Measurements from ENCODE around the gene TMEM132A. TPM values are rescaled to one million over a fixed set of nuclear protein-coding genes. Genes with fewer than 3 reads are reported as not detected.

The TMEM132A gene, protein sequence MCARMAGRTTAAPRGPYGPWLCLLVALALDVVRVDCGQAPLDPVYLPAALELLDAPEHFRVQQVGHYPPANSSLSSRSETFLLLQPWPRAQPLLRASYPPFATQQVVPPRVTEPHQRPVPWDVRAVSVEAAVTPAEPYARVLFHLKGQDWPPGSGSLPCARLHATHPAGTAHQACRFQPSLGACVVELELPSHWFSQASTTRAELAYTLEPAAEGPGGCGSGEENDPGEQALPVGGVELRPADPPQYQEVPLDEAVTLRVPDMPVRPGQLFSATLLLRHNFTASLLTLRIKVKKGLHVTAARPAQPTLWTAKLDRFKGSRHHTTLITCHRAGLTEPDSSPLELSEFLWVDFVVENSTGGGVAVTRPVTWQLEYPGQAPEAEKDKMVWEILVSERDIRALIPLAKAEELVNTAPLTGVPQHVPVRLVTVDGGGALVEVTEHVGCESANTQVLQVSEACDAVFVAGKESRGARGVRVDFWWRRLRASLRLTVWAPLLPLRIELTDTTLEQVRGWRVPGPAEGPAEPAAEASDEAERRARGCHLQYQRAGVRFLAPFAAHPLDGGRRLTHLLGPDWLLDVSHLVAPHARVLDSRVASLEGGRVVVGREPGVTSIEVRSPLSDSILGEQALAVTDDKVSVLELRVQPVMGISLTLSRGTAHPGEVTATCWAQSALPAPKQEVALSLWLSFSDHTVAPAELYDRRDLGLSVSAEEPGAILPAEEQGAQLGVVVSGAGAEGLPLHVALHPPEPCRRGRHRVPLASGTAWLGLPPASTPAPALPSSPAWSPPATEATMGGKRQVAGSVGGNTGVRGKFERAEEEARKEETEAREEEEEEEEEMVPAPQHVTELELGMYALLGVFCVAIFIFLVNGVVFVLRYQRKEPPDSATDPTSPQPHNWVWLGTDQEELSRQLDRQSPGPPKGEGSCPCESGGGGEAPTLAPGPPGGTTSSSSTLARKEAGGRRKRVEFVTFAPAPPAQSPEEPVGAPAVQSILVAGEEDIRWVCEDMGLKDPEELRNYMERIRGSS
- total RNA-seq = 19.8 and 22.2 TPM in 2 replicates

DNA sequence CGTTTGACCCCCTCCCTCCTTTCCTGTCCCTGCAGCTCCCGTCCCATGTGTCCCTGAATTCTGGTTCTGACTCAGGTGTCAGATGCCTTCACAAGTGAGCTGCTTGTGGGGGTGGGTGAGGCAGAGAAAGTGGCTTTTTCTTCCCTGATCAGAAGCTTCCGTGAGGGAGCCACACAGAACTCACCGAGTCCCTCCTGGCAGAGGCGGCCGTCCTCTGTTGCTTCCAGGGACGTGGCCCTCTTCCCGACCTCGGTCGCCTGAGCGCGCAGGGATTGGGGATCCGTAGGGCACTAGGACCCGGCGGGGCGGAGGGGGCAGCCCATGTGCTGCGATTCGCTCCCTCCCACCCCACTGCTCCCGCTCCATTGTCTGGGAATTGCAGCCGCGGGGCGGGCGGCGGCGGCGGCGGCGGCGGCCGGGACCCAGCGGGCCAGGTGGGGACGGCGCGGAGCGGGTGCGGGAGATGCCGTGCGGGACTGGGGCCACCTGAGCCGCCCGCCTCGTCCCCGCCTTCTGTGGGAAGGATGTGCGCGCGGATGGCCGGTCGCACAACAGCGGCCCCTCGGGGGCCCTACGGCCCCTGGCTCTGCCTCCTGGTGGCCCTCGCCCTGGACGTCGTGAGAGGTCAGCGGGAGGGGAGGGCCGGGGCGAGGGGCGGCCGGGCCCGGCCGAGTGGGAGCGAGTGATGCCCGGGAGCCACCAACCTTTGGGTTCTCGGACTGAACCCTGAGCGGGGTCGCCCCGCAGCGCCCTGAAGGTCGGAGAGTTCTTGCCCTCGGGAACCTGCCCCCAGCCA is at the start of gene TMEM132A:
Gene TMEM132A, plus strand, starts transcription at position 351 of the 796 bp plus-strand sequence. Its CDS starts 174 bp downstream, at position 525.

DNA sequence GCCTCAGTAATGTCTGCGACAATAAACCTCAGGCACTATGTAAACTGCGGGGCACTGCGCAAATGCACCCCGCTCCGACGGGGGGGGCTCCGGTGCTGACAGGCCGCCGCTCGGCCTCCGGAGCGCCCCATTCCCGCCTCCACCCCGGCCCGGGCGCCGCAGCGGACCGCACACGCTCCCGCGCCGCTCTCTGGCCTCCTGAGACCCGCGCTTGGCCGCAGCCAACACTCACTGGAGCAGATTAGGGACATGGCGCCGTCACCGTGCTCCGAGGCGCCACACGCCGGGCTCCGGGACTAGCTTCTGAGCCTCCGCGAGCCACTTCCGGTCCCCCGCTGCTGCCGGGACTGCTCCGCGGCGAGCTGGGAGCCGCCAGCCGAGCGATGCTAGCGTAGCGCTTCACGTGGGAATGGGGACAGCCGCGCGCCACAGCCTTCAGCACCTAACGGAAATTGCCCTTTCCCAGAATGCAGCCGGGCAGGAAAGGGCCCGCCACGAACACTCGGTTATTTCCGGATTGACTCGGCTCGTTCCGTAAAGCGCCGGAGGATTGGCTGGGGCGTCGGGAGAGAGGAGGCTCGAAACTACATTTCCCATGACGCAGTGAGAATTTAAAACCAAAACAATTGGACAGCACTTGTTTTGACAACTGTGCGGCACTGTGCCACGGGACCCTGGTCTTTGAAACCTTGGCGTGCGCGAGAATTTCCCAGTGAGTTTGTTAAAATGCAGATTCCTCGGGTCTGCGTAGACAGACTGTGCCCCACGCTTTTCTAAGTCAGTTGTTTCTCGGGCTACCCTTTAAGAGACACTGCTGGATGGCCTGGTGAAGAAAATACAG is 17.9 kb upstream of the TMEM132A start, which contains the start of gene PRPF19:
Gene PRPF19, minus strand, starts transcription at position 454 of the 841 bp plus-strand sequence. Its CDS starts 203 bp downstream, at position 251.

DNA sequence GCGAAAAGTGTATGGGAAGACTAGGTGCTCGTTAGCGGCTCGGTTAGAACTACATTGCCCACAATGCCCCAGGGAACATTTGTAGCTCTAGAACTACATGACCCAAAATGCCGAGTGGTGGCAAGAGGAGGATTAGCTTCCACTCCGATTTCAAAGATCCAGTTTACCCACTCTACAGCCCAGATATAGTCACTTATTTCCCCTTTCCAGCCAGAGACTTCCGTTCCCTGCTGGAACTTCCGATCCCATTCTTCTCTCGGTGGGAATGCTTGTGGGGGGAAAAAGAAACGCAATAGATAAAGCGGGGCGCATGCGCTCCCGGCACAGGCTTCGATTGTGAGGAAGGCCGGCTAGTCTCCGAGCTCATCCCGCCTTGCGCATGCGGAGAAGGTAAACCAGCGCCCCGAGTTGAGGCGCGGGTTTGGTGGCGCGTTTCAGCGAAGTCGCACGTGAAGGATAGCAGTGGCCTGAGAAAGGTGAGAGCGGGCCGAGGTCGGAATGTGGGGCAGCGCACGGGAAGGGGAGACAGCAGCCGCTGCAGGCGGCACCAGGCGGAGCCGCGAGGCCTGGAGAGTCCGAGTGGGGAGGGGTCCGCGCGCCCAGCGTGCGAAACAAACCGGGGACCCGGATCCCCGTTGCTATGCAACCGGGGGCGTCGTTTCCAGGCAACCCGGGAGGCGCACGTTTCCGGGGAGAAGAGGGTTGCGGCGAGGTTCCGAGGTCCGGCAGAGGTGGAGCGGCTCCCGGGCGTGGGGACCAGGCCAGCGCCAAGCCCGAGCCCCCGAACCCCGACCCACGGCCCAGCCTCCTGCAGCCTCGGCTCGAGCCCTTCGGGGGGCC is 10.2 kb upstream of the TMEM132A start, which contains the start of gene TMEM109:
Gene TMEM109, plus strand, starts transcription at position 366 of the 840 bp plus-strand sequence. CDS start 5,536 bp downstream, outside the sequence.

DNA sequence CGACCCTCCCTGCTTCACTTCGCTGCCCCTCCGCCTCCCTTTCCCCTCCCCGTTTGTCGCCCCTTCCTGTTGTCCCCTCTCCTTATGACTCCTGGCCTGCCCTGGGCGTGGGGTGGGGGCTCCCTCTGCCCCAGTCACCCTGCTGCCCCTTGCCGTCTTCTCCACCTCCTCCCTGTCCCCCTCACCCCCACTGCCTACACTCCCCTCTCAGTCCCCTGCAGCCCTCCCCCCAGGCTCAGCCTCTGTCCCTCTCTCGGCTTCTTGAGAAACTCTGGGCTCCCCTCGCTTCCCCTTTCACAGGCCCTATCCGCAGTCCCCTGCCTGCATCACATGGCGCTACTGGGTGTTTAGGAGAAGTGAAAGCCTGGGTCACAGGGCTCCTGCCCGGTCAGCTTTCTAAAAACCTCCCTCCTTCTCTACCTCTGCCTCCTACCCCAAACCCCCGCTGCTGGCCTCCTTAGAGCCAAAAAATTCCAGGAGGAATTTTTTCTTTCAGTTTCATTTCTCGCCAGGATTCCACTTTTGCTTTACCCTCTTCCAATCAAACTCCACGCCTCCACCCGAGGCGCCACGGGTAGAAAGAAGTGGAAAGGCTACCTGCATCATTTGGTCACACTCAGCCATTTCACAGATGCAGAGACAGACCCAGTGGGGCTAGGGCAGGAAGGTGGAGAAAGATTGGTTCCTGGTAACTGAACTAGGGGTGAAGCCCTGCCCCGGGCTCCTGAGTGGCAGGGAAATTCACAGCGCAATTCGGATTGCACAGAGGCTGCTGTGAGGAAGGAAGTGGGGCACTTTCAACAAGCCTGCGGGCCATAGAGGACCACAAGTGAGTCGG is 27.9 kb downstream of the TMEM132A start, which contains the start of gene SLC15A3:
Gene SLC15A3, minus strand, starts transcription at position 273 of the 838 bp plus-strand sequence. CDS start 625 bp downstream, outside the sequence.

DNA sequence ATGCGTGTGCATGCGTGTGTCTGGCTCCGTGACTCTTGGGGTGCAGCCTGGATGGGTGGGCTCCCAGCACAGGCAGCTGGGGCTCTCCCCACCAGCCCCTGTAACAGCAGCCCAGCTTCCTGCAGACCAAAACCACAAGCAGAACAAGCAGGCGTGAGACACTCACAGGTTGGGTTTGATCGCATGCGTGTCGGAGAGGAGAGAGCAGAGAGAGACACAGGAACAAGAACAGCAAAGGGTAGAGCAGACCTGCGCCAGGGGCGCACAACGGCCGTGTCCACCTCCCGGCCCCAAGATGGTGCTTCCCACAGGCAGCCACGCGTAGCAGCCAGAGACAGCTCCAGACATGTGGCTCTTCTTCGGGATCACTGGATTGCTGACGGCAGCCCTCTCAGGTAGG is 47.3 kb downstream of the TMEM132A start, which contains the start of gene CD6:
Gene CD6, plus strand, starts transcription at position 161 of the 400 bp plus-strand sequence. Its CDS starts 186 bp downstream, at position 347.

Other genes with a start within 250 kb of the TMEM132A start
- gene MS4A8, start 224.8 kb upstream of the TMEM132A start, total RNA-seq = not detected in 2 replicates
- gene MS4A18, start 199.7 kb upstream of the TMEM132A start, total RNA-seq = not detected in 2 replicates
- not detected in 2 replicates for gene MS4A15, start 167.6 kb upstream of the TMEM132A start, total RNA-seq
- gene MS4A10, start 139.1 kb upstream of the TMEM132A start, total RNA-seq = not detected in 2 replicates
- 18.1 and 20.2 TPM in 2 replicates for gene CCDC86, start 82.3 kb upstream of the TMEM132A start, total RNA-seq
- gene PTGDR2, start 68.5 kb upstream of the TMEM132A start, total RNA-seq = 0.77 and 0.93 TPM in 2 replicates
- 0.34 and 0.93 TPM in 2 replicates for gene ZP1, start 56.9 kb upstream of the TMEM132A start, total RNA-seq
- 63.2 and 78.3 TPM in 2 replicates for gene PRPF19, start 17.9 kb upstream of the TMEM132A start, total RNA-seq
- gene TMEM109, start 10.3 kb upstream of the TMEM132A start, total RNA-seq = 60.5 and 77.4 TPM in 2 replicates
- 3.5 and 6.3 TPM in 2 replicates for gene SLC15A3, start 27.7 kb downstream of the TMEM132A start, total RNA-seq
- not detected in 2 replicates for gene CD6, start 47.2 kb downstream of the TMEM132A start, total RNA-seq
- gene CD5, start 178.0 kb downstream of the TMEM132A start, total RNA-seq = not detected in 2 replicates
- 9.7 TPM in 2 replicates for gene VPS37C, start 237.0 kb downstream of the TMEM132A start, total RNA-seq